GM18499 (cell line): Measurements from ENCODE around the gene RASA3.
"Not testable (repeated sequence)": the region's sequence is repeated elsewhere in the genome, so short reads cannot be mapped to it uniquely, and the experiment has no call there.

Experiments used
- ATAC-seq: cut with Tn5 transposase; IDR thresholded peaks from one replicate; pipeline ENCODE4 v1.9.1; 2021; ENCODE audit warnings: moderate number of reproducible peaks; ENCODE audit not compliant: insufficient read depth, unreplicated experiment

RASA3 gene

DNA sequence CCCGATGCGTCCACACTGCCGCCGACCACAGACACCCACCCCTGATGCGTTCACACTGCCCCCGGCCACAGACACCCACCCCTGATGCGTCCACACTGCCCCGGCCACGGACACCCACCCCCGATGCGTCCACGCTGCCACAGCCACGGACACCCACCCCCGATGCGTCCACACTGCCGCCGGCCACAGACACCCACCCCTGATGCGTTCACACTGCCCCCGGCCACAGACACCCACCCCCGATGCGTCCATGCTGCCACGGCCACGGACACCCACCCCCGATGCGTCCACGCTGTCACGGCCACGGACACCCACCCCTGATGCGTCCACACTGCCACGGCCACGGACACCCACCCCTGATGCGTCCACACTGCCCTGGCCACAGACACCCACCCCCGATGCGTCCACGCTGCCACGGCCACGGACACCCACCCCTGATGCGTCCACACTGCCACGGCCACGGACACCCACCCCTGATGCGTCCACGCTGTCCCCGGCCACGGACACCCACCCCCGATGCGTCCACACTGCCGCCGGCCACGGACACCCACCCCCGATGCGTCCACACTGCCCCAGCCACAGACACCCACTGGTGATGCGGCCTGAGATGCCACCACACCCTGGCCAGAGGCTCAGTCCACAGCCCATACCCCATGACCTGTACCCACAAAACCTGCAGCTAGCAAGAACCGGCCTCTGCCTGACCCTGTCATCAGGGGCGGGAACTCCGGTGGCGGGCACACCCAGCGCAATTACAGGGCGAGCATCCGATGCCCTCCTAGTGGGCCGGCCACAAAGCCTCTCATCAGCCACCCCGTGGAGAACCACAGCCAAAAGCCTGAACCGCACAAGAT, 28.4 kb downstream of the RASA3 start:
- ATAC-seq: no peak

DNA sequence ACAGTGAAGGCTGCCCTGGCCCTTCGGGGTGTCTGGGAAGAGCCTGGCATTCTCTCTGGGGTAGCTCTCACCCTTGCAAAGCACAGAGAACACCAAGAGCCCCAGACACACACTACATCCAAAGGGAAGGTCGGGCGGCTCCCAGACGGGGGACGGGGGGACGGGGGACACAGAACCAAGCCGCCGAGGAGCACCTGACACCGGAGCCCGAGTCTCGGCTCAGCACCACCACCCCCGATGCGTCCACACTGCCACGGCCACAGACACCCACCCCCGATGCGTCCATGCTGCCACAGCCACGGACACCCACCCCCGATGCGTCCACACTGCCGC, 29.2 kb downstream of the RASA3 start:
- not testable (repeated sequence) for ATAC-seq

DNA sequence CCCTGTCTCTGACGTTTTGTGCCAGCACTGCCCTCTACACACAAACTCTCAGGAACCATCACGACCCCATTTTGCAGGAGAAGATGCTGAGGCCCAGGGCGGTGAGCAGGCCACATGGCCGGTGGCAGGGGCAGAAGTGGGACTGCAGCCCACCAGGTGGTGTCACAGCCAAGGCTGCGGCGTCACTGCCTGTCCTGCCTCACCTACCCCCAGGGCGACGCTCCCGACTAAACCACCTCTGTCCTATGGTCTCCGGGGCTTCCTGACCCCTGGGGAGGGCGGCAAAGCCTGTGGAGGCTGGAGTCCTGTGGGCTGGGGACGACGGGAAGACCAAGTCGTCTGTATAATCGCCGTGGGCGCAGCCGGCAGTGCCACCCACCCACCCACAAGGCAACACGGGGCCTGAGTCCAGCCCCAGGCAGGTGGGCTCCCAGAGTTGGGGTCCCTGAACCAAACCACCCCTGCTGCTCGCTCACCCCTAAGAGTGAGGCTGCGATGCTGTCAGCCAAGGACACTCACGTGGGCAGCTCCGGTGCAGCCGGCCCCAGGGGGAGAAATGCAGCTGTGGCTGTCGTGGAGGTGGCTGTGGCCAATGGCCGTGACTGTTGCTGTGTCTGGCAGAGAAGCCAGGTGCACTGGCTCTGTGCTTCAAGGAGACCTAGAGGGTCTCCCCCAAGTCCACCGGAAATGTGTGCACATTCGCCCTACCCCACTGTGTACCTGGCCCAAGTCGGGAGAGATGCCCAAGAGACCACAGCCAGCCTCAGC, 29.7 kb downstream of the RASA3 start:
- ATAC-seq: no peak

DNA sequence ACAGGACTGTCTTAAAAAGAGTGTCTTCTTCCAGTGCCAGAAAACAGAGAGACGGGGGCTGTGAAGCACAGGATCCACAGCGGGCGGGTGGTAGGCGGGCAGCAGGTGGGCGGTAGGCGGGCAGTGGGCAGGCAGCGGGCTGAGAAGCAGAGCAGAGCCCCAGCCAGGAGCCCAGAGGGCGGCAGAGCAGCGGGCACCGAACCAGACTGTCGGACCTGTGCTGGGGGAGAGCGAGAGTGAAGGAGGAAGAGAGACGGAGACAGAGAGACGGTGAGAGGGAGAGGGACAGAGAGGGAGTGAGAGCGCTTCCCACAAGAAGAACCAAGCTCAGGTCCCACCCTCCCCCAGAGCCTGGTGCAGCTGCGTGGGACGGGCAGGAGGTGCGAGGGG, 30.3 kb downstream of the RASA3 start:
- ATAC-seq: no peak

DNA sequence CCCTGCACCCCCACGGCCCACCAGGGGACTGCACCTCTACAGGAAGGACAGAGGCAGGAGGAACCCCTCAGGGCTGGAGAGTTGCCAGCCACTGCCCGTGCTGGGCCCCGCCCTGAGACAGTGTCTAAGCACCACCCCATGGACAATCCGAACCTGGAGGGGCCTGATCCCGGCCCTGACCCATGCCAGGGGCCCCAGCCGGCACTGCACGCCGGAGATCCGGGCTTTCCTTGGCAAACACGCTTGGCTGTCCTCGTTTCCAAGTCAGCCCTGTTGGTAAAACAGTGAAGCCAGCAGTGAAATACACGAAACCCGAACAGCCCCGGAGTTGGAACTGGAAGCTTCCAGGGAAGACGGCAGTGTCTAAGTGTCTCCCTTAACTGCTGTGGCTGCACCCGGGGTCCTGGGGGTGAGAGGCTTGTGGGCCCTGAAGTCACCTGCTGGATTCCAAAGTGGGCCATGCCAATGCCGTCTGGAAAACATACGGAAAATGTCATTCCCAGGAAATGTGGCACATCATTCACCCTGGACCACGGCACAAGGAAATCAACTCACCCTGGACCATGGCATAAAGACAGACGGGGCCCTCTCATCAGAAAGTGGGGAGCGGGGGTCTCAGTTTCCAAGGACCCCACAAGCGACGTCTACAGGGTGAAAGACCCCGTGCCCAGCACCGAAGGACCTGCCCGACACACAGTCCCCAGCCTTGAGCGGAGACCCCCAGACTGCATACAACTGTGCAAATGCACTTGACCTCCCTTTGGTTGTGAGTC, 30.9 kb downstream of the RASA3 start:
- ATAC-seq: no peak

DNA sequence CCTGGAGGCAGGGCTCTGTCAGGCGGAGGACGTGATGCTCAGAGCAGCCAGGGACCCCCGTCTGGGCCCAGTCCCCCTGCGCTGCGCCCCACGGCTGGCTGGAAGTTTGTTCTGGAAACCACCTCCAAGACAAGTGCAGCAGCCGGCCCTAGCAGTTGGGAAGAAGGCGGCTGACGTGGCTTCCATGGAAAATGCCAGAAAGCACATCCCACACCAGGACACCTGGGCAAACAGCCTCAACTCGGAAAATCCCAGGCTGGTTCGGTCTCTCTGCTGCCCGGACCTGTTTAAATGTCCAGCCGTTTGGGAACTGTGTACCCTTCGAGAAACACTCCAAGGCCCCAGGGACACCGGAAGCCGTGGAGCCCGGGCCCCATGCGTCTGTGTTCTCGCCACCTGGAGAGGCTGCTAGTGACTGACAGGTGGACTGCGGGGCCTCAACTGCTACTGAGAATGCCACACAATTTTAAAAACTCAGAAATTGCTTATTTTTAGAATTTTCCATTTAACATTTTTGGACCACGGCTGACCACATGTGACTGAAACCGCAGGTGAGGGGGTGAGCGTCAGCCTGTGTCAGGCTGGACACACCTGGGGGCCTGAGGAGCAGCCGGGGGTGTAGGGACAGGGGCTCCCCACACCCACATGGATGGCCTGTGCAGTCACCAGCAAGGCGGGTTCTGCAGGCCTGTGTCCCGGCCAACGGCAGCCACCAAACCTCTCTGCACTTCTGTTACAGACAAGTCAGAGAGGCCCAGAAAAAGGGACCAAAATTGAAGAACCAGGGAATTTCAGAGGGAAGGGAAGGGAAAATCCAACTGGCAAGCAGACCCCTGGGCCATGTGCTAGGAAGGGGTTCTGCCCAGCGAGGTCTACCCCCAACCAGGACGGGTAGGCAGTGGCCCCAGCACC, 31.7 kb downstream of the RASA3 start:
- ATAC-seq: no peak

DNA sequence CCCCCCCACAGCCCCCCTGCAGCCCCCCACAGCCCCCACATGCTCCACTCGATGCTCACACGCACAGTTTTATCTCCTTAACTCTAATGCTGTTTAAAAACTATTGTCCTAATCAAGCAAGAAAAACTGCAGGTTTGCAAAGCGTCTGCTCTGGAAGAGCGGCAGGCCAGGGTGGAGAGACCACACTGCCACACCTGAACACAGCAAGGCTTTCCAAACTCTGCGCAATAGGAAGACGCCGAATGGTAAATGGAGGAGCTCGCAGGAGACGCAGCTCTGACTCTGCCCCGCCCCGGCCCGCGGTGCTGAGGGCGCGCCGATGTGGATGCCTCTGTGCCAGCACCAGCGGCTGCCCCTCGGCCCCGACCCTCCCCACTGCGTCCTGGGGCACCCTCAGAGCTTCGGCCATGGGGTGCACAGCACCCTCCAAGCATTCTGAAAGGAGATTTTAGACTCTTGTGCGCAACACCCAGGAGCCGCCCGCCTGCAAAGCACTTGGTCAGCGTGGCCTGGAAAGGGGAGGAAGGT, 32.4 kb downstream of the RASA3 start:
- no peak for ATAC-seq

- ATAC-seq: no peak
Observed at GRCh38 chr13:114099191-114099590, 33.2 kb downstream of the RASA3 start.

- not testable (repeated sequence) for ATAC-seq
Observed at GRCh38 chr13:114098689-114099056, 33.8 kb downstream of the RASA3 start.

DNA sequence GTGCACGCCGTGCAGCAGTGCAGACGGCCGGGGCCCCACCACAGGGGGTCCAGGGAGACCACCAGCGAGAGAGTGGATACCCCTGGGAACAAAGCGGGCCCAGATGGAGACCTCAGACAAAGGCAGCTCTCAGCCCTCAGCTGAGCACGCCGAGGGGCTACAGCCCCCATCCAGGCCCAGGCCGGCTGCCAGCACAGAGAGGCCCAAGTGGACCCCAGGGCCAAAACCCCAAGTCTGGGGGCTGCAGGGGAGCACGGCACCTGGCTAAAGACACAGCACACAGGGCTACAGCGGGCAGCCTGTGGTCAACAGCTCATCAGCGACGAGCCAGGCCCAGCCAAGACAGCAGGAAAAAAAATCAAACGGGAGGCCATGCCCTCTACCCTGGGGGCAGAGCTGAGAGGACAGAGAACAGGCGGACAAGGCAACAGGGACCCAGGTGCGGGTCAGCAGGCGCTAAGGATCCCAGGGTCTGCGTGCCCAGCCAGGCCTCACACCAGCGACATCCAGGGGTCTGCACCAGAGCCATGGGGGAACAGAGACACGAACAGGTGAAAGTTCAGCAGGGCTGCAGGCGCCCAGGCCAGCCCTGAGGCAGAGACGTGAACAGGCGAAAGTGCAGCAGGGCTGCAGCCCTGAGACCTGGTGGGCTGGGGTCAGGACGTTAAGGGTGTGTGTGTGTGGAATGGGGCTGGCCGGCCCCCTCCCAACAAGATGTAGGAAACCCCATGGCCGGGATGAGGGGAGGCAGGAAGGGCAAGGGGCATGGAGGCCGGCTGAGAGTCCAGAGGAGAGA, 34.3 kb downstream of the RASA3 start:
- no peak for ATAC-seq

DNA sequence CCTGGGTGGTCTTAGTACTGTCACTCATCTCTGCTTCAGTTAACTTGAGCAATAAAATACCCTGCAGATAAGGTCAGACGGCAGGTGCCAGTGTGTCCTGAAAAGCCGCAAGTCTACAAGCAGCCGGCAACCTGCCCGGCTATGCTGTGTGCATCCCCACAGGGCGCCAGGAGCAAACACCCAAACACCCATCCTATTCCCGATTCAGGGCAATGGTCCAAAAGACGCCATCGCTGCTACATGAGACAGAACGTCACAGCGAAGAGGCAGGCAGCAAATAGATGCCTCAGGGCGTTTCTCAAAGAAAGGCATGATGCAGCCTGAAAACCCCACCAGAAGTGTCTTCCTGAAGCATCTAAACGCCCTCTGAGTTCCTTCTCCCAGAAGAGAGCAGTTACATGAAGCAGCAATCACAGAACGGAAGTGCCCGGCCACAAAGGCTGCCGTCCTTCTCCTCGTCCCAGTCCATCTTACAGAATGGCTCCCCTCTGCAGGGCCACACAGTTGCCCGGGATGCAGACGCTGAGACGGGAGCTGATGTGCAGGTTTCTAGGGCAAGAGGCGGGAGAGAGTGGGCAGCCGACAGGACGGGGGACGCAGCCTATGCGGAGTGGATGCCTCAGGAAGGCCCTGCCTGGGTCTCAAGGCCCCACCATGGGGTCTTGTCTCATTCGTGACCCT, 35.1 kb downstream of the RASA3 start:
- ATAC-seq: no peak

- no peak for ATAC-seq
Observed at GRCh38 chr13:114096811-114097211, 35.6 kb downstream of the RASA3 start.

DNA sequence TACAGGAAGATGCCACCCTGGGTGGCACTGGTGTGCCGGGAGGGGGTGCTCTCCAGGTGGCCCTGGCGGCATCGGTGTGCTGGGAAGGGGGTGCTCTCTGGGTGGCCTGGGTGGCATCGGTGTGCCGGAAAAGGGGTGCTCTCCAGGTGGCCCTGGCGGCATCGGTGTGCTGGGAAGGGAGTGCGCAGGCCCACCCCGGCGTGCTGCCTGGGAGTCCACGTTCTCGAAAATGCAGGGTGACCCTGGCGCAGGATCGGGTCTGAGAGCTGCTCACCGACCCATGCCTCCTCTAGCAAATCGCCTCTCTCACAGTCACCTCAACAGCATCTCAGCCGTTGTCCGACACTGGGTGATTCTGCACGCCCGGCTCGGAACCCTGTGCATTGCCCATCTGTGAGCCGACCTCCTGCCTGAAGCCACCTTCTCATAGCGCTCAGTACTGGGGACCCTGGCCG, 36.4 kb downstream of the RASA3 start:
- ATAC-seq: no peak

DNA sequence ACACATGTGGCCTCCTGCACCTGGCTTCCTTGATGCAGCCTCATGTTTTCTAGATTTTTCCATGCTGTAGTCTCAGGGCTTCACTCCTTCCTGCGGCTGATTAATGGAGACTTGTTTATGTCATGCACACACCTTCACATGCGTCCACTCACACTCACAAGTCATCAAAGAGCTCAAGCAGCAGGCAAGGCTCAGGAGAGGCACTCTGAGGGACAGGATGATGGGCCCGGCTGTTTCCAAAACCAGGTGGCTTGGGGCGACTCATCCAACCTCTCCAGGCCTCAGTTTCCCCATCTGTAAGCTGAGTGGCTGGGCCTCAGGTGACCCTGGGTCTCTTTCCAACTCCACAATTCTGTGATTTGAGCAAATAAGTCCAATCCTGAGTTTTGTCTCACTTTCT, 36.9 kb downstream of the RASA3 start:
- ATAC-seq: no peak

DNA sequence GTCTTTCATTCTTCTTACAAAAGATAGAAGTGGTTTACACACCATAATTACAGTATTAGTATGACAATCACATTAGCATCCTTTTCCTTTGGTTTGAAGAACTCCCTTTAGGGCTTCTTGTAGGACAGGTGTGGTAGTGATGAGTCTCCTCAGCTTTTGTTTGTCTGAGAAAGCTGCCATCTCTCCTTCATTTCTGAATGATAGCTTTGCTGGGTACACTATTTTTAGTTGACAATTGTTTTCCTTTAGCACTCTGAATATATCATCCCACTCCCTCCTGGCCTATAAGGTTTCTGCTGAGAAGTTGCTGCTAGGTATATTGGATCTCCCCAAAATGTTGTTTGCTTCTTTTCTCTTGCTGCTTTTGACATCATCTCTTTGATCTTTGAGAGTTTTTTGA, 39.3 kb downstream of the RASA3 start:
- ATAC-seq: no peak

GRCh38 chr13:114092468-114092867, 40.0 kb downstream of the RASA3 start:
- ATAC-seq: no peak

GRCh38 chr13:114090476-114090875, 41.9 kb downstream of the RASA3 start:
- ATAC-seq: no peak

DNA sequence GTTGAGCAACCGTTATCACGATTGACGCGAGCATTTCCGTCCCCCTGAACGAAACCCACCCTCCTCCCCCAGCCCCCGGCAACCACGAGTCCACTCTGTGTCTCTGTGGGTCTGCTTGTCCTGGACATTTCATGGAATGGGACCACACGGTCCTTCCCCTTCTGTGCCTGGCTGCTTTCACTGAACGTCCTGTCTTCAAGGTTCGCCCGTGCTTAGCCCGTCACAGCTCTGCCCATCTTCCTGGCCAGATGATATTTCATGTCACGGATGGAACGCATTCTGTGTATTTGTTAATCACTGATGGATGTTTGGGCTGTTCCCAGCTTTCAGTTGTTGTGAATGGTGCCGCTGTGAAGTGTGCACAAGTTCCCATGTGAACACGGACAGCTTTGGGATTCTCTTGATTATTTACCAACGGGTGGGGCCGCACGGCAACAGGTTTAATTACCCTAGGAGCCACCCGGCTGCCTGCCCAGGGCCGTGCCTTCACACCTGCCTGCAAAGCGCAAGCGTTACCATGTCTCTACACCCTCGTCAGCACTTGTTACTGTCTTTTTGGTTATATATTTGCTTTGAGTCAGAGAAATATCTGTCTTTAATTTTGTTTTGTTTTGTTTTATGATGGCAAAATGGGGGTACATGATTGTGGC, 42.5 kb downstream of the RASA3 start:
- ATAC-seq: no peak
